Activated T-cell treated with anti-CD3 and anti-CD28 coated beads, Interleukin-2, amount 50 U/mL, for 48 hours (primary cell): ENCODE results near the gene PPP2R2D.
"Not testable (repeated sequence)": the region's sequence is repeated elsewhere in the genome, so short reads cannot be mapped to it uniquely, and the experiment has no call there.

ENCODE experiments used
- DNase-seq, 2 experiments: peaks; one replicate each; pipeline ENCODE4 v3.0.0-alpha.2; 2020

PPP2R2D gene

DNA sequence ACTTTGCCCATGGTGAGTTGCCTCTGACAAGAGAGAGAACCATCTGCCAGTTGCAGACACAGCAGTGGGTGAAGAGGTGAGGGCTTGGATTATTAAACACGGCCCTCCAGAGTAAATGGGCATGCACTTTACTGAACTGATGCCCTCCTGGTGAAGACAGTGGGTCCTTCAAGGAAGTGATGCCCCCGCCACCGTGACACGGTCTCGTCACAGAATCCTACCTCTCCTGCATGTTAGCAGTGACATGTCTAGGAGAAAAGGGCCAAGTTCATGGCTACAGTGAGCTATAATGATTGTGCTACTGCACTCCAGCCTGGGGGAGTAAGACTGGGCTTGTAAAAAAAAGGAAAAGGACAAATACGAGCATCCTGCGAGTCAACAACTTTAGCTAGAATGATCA lies 78.5 kb downstream of the PPP2R2D start:
- DNase-seq: no peak

DNA sequence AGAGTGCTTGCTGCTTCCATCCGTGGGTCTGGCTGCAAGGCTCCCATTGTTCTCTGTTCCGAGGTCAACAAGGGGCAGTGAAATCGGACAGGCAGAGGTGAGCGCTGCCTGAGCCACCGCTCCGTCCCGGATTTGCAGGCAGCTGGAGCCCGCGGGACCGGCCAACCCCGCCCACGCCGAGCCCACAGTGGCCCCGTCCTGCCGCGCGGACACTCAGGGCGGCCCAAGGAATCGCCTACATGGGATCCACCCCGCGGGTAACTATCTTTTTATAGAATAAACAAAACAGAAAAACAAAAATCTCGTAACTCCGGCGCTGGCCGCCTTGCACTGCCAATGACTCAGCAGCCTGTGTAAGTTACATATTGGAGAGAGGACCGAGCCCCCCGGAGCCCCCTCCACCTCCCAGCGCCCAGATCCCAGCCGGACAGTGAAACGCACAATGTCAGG lies 79.0 kb downstream of the PPP2R2D start:
- DNase-seq: no peak

DNA sequence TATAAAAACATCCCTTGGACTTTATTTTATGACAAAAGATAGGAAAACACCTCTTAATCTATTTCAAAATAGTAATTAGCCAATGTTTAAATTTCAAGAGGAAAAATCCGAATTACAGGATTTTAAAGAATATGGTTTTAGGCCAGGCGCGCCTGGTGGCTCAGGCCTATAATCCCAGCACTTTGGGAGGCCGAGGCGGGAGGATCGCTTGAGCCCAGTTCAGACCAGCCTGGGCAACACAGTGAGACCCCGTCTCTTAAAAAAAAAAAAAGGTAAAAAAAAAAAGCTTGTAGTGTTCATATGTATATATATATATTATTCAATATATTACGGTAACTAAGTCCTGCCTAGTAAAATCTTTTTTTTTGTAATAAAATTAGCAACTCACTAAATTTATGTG lies 79.5 kb downstream of the PPP2R2D start:
- DNase-seq: no peak

DNA sequence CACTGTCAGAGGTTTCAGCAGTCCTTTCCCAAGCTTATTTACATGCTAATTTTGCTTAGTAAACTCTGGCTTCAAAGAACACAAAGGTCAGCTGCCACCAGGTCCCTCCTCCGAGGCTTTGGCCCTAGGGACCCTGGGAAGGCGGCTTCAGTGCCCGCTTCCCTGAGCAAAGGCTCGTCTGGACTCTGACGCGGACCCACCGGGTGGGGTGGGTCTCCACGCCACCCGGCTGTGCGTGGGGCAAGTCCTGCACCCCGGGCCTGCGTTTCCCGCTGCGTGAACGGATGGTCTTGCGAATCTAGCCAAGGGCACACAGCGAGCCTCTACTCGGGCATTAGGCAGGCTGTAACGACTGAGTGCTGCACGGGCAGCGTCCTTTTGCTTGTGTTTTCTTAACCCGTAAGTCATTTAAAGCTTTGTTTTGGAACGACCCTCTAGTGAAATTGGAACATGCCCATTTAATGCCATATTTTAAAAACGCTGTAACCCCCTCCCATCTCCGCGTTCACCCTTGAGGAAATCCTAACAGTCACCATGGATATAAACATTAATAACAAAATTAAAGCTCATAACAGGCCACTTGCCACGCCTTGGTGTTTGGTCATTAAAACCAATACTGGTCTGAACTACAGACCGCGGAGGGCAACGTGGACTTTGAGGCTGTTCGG lies 80.1 kb downstream of the PPP2R2D start:
- DNase-seq: peak in 1 of 2 experiments; percentile 37

DNA sequence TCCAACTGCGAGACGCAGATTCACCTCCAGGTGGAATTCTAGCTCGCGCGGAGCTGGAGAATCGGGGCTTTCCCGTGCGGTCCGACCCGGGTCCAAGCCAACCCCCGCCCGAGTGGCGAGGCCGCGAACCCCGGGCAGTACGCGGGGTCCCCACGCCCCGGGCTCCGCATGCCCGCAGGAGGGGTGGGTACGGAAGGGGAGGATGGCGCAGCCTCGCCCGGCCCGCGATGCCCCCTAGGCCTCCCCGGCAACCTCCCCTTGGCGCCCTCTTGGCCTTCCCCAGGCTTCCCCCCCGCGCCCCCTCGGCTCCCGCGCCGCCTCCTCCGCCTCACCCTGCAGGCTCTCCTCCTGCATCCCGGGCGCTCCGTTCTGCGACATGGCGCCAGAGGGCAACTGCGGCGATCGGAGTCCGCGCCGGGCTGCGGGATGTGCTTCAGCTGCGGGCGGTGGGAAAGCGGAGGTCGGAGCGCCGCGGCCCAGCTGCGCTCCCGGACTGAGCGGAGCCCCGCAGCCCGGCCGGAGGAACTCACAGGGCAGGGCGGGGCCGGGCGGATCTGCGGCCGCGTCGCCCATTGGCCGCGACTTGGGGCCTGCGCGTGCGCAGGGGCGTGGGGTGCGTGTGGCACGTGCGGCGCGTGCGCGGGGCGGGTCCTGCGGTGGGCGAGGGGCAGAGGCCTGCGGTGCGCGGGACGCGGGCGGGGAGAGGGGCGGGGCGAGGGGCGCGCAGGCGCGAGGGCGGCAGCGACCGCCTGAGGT lies 80.8 kb downstream of the PPP2R2D start, which contains the start of gene BNIP3:
Gene BNIP3, minus strand, starts transcription at position 495 of the 756 bp plus-strand sequence. Its CDS starts 117 bp downstream, at position 378.
- DNase-seq: peak; percentile 95 to 96

DNA sequence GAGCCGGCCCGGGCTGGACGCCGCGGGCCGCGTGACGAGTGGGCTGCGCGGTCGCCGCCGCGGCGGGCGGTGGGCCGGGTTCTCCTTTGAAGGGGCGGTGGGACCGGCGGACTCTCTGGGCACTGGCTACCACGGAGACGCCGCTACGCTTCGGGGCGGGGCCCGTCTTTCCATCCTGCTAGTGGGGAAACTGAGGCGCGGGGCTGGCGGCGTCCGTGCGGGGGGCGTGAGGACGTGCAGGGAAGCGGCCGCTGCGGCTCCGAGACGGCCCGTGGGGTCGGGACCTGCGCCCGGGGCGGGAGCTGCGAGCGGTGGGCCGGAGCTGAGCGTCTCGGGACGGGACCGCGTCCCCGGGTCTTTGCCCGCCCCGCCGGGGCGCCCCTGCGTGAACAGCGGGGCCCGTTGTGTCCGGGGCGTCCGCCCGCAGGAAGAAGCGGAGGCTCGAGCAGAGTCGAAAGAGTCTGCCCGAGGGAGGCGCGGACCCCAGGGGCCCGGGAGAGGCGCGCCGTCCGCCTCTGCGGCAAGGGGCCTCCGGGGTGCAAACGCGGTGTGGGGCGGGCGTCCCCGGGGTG lies 81.5 kb downstream of the PPP2R2D start:
- DNase-seq: no peak

DNA sequence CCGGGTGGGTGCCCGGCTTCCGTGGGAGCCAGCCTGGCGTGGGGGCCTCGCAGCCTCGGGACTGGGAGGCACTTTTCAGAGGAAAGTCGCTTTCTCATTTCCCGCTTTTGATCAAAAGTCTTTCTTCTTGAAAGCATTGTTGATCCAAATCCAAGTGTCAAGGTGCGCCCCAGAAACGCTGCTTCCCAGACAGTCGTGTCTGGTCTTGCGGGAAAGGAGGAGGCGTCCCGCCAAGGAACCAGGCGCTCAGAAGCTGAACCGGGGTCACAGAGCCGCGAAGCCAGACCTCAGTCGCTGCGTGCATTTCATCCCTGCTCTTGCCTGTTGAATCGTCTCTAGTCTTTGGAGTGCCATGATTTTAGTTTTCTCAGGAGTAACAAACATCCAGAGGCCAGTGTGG lies 82.0 kb downstream of the PPP2R2D start:
- DNase-seq: no peak

DNA sequence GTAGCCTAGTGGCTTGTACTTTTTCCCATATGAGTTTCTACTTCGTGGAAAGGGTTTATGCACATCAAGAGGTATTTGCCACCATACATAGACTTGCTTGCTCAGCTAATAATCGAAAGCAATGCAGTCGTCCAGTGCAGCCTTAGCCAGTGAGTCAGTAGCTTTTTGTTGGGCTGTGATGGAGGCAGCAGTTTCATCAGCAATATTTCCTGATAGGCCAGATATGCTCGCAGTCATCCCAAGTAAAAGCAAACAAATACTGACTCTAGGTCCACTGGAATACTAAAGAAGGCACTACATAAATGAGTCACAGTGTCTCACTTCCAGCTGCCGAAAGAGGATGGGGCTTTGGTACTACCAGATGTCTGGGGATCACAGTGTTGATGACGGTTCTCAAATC lies 83.0 kb downstream of the PPP2R2D start:
- DNase-seq: no peak

DNA sequence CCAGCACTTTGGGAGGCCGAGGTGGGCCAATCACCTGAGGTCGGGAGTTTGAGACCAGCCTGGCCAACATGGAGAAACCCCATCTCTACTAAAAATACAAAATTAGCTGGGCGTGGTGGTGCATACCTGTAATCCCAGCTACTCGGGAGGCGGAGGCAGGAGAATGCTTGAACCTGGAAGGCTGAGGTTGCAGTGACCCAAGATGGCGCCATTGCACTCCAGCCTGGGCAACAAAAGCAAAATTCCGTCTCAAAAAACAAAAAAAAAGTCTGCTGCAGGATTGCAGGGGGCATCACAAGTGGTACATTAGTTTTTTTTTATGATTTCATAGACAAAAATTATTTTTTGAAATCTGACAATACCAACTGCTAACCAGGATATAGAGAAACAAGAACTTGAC lies 86.0 kb downstream of the PPP2R2D start:
- DNase-seq: not testable (repeated sequence)

DNA sequence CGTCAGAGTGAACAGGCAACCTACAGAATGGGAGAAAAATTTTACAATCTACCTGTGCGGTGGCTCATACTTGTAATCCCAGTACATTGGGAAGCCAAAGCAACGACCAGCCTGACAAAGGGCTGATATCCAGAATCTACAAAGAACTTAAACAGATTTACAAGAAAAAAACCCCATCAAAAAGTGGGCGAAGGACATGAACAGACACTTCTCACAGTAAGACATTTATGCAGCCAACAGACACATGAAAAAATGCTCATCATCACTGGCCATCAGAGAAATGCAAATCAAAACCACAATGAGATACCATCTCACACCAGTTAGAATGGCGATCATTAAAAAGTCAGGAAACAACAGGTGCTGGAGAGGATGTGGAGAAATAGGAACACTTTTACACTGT lies 86.5 kb downstream of the PPP2R2D start:
- not testable (repeated sequence) for DNase-seq

DNA sequence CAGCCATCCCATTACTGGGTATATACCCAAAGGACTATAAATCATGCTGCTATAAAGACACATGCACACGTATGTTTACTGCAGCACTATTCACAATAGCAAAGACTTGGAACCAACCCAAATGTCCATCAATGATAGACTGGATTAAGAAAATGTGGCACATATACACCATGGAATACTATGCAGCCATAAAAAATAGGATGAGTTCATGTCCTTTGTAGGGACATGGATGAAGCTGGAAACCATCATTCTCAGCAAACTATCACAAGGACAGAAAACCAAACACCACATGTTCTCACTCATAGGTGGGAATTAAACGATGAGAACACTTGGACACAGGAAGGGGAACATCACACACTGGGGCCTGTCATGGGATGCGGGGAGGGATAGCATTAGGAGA lies 87.0 kb downstream of the PPP2R2D start:
- not testable (repeated sequence) for DNase-seq

DNA sequence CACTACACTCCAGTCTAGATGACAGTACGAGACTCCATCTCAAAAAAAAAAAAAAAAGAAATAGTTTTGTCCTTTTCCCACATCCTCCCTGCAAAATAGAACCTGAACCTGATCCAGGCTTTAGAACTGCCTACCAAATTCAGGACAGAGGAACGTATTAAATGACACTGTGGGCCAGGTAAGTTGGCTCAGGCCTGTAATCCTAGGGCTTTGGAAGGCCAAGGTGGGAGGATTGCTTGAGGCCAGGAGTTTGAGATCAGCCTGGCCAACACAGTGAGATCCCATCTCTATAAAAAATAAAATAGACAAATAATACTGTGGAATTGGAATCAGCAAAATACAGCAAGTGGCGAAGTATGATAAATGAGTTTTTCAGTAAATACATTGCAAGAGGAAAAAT lies 90.9 kb downstream of the PPP2R2D start:
- no peak for DNase-seq

DNA sequence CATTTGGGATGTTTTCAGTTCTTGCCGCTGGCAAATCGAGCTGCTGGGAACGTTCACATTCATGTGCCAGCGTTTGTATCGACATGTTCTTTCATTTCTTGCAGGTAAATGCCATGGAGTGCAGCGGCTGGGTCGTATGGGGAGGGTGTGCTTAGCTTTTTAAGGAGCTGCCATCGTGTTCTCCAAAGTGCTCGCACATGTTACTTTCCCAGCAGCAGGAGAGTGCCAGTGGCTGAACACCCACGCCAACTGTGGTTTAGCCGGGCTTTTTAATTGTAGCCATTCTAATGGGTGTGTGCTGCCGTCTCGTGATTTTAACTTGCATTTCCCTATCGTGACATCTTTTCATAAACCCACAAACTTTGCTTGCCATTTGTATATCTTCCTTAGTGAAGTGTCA lies 92.5 kb downstream of the PPP2R2D start:
- DNase-seq: no peak

DNA sequence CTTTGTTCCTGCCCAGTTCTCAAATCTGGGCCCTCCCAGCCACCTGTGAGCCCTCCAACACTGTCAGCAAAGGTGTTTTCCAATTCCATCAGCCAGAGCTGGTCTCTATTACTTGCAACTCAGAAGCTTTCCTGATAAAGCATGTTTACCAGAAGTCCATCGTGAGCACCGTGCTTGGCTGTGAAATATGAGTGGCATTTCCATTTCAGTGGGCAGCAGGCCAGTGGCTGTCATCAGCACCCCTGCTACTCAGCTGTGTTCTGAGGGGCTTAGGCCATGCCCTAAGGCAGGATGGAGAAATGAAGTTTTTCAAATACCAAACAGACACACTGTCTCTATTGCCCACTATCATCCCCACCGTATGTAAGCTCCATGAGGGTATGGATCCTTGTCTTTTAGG lies 93.6 kb downstream of the PPP2R2D start:
- DNase-seq: no peak

DNA sequence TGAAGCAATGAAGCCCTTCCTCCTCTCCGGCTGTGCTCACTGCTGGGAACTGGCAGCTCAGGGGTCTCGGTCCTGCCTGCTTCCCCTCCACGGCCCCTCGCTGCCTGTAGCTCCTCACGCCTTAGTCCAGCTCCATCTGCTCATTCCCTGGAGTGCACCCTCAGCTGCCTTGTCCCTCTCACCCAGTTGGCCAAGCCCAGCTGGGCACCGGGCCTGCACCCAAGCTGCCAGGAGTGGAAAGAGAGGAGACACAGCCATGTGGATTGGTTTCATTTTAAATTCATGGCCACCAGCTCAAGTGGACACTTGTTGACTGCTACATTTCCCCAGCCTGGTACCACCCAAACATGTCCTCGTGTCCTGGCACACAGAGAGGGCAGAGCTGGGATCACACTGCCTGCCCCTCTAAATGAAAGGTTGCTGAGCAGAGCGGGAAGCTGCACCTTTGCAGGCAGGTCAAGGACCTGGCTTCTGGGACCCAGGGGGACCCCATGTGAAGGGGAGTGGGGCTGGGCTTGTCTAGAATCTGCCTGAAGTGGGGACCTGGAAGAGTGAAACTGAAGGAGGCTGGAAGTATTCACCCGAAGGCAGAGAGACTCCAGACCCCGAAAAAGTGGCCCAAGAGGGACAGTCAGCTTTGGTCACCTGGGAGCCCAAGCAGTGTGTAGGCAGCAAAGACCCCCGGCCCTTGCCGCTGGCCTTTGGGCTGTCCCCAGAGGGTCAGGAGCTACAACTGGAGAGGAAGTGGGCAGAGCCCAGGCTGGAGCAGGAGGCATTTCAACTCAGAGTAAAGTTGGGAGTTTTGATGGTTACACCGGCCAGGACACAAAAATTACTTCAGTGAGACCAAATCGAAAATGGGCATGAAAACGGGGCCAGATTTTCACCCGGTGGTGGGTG lies 95.9 kb downstream of the PPP2R2D start:
- no peak for DNase-seq

DNA sequence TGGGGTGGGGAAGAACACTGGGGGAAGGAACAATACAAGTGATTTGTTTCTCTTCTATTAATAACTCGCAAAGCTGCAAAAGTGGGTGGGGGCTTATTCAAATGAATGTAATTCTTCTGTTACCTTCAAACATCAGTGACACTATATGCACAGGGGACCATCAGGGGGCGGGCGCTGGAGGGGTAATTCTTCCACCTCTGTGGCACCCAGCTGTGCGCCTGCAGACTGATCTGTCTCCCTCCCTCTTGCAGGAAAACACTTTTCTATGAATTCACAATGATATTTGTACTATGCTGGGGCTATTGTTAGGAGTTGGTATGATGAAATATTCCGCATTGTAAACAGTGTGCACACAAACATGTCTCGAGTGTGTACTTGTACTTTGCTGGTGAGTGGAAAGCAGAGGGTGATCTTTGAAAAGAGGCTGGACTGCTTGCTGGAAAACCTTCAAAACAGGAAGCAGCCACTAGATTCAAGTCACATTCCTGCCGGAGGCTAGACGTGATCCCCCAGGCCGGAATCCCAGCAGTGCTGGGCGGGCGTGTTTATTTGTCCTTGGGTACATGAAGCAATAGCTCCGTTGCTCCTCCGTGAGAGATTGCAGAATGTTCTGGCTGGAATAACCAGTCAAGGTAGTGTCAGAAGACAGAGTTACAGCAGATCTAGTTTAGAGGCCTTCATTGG lies 96.7 kb downstream of the PPP2R2D start:
- DNase-seq: no peak

DNA sequence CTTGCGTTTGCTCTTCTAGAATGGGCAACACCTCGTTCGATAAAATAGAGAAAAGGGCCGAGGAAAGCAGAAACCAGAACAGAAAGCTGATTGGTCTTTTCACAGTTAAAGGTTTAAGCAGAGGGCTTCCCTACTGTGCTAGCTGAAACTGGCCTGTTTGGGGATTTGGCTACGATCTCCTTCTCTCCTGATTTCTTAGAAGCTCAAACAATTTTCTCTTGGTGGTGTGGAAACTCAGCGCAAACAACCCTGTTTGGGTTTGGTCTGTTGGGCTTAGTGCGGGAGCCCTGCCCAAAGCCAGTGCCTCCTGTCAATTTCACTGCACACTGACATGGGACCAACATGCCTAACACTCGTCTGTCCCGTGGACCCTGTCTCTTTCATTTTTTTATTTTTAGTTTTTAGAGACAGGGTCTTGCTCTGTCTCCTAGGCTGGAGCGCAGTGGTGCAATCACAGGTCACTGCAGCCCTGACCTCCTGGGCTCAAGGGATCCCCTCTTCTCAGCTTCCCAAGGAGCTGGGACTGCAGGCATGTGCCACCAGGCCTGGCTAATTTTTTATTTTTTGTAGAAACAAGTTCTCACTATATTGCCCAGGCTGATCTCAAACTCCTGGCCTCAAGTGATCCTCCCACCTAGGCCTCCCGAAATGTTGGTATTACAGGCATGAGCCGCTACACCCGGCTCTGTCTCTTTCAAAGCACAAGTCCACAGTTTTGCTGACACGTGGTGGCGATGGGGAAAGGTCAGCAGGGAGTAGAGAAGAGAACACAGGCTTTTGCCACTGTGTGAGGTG lies 97.4 kb downstream of the PPP2R2D start:
- DNase-seq: no peak

DNA sequence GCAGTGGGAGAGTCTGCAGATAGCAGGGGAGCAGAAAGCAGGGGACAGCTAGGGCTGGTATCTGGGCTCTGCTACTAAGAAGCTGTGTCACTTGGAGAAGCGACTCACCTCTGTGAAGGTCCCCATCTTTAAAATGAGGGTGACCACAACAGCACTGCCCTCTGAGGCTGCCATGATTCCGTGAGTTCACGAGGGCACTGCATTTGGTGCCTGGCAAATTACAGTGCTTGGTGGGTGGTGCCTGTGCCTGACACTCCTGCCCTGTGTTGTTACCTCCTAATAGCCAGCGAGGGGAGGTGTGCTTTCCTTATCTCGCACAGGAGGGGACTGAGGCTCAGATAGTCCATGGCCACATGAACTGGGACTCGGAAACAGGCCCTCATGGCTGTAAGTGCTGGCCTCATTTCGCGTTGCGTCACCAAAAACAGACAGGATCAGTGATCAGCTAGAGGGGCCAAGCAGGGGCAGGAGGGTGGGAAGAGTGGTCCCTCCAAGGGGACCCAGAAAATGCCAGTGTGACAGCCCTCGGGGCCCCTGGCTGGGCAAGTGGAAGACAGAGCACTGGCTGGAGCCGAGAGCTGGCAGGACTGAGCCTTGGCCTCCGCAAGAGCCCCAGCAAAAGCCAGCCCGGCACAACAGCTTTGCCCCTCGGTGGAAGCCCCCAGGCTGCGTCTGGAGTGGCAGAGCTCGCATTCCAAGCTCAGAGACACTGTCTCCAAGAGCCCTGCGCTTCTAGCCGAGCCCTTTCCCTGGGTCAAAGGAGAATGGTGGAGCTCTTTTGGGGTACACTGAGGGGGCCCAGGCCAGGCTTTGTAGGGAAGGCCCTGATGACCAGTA lies 98.3 kb downstream of the PPP2R2D start:
- DNase-seq: no peak

DNA sequence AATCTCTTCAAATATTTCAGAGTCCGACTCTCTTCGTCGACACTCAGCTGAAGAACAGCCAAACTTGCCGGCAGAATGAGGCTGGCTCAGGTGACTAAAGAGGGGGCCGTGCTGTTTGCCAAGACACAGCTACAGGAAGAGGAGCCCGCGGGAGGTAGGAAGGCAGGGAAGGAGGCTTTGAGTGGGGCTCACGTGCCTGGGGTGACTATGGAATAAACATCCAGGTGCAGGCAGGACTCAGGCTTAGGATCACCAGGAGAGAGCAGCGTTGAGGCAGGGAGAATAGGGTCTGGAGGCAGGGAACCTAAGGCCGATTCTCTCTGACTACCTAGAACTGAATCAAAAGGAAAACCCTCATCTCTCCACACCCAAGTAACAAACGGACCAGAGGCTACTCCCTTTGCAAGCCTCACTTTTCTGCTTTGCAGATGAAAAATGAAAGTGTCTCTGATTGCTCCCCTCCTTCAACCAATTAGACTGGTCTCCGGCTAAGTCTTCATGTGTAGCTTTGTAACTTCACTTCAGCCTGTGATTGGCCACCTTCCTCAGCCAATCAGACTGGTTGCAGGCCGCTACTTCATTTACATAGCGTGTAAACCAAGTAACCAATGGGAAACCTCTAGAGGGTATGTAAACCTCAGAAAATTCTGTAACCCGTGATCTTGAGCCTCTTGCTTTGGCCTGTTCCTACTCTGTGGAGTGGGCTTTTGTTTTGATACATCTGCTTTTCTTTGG lies 100.6 kb downstream of the PPP2R2D start:
- no peak for DNase-seq

DNA sequence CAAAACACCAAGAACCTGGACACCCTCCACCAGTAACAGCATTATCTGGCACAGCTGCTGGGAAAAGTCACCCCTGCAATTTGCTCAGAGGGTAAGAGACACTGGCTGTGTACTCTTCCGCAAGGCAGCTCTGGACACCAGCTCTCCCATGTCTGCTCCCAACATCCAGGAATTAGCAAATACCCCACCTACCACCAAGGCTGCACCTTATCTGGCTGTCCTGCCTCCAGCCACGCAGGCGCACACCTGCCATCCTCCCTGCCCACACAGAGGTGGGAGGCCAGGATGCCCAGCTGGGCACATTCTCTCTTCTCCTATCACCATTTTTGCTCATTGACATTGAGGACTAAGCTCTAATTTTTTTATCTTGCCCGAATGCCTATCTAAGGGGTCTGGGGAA lies 101.2 kb downstream of the PPP2R2D start:
- DNase-seq: no peak
